HG03108 (cell line): ENCODE measurements around the gene GSTT2.

Source experiments
- ATAC-seq: cut with Tn5 transposase; IDR thresholded peaks from one replicate; pipeline ENCODE4 v1.9.1; 2021; ENCODE audit warnings: moderate library complexity; ENCODE audit not compliant: unreplicated experiment

The GSTT2 gene

GRCh38 chr22:24007253-24008021 lies 27.5 kb downstream of the GSTT2 start:
- no peak for ATAC-seq

GRCh38 chr22:24008022-24008283 lies 28.0 kb downstream of the GSTT2 start:
- ATAC-seq, result no peak

GRCh38 chr22:24008381-24009226 lies 28.7 kb downstream of the GSTT2 start:
- no peak for ATAC-seq

GRCh38 chr22:24009227-24010017 lies 29.5 kb downstream of the GSTT2 start:
- ATAC-seq, result no peak

DNA sequence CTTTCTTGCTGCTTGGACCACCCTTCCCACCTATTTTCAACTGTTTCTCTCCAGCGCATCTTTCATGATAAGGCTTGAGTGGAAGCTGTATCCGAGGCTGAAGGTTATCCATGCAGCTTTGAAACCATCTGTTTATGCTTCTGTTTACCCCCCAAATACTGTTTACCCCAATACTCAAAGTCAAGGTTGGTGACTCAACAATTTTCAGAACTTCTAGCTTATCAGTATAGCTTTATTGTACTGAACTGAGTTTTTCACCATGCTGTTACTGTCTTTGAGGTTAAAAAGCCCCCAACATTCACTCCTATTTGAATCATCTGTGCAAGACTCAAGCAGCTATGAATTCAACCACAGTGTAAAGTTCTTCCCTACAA lies 30.1 kb downstream of the GSTT2 start:
- no peak for ATAC-seq

DNA sequence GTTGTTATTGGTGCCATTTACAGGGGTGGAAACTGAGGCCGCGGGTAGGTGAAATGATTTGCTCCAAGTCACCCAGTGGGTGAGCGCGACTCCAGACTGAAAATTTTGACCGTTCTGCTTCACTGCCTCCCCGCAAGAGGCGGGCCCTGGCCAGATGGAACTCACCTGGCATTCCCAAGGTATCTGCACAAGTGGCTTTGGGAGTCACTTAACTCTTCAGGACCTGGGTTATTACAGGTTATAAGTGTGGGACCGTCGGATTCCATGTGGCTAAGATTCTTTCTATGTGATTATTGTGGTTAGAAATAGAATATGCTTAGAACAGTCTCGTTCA lies 31.8 kb downstream of the GSTT2 start:
- ATAC-seq, result peak; percentile 8

- no peak for ATAC-seq
Measured at GRCh38 chr22:24016156-24016555, 36.2 kb downstream of the GSTT2 start.

GRCh38 chr22:24021304-24021703 lies 41.4 kb downstream of the GSTT2 start:
- no peak for ATAC-seq

DNA sequence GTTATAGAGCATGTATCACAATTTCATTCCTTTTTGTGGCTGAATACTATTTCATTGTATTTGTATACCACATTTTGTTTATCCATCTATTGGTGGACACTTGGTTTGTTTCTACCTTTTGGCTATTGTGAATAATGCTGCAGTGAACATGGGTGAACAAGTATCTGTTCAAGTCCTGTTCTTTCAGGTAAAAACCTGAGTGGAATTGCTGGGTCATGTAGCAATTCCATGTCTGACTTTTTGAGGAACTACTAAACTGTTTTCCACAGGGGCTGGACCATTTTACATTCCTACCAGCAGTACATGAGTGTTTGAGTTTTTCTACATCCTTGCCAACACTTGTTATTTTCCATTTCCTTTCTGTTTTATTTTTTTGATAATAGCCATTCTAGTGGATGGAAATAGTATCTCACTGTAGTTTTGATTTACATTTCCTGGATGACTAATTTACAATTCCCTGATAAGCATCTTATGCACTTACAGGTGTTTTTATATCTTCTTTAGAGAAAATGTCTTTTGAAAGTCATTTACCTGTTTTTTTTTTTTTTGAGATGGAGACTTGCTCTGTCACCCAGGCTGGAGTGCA lies 43.4 kb downstream of the GSTT2 start:
- ATAC-seq, result no peak

- no peak for ATAC-seq
Measured at GRCh38 chr22:24024354-24024753, 44.4 kb downstream of the GSTT2 start.

DNA sequence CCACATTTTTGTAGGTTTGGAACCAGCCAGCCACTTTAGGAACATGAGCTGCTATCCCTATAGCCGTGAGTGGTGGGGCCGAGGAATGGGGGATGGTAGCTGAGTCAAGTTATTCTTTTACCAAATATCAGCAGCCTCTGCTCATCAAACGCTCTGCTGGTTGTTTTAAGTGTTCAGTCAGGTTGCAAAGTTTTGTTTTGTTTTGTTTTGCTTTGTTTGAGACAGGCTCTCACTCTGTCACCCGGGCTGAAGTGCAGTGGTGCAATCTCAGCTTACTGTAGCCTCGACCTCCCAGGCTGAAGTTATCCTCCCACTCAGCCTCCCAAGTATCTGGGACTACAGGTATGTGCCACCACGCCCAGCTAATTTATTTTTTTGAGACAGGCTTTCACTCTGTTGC lies 45.5 kb downstream of the GSTT2 start:
- ATAC-seq, result no peak

DNA sequence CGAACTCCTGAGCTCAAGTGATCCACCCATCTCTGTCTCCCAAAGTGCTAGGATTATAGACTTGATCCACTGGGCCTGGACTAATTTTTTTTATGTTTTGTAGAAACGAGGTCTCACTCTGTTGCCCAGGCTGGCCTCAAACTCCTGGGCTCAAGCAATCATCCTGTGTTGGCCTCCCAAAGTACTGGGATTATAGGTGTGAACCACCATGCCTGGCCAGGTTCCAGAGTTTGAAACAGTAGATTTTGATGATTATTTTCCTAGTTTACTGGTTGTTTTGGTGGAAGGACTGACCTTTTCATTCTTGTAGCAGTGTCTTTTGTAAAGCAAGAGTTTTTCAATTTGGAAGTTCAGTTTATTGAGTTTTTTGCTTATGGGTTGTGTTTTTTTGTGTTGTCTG lies 46.1 kb downstream of the GSTT2 start:
- ATAC-seq, result no peak

- ATAC-seq, result no peak
Measured at GRCh38 chr22:24026733-24027132, 46.8 kb downstream of the GSTT2 start.

- ATAC-seq, result no peak
Measured at GRCh38 chr22:24027389-24027975, 47.5 kb downstream of the GSTT2 start.

GRCh38 chr22:24027991-24028390 lies 48.1 kb downstream of the GSTT2 start:
- ATAC-seq, result no peak

DNA sequence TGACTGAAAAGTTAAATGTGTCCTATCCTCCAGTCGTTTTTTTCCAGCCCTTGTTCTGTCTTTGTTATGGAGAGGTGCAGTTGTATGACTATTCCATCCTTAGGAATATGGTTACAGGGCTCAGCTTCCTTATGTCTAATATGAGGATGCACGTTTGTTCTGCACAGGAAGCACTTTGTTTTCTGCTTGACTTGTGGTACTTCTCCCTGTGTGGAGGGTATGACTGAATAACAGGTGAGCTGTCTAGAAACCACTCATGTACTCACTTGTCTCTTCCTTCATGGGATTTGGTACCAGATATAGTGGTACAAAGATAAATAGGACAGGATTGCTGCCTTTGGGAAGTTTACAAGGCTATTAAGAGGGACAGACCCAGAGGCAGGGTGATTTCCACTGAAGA lies 48.6 kb downstream of the GSTT2 start:
- ATAC-seq, result no peak

GRCh38 chr22:24029304-24029703 lies 49.4 kb downstream of the GSTT2 start:
- ATAC-seq, result no peak

GRCh38 chr22:24030186-24030702 lies 50.3 kb downstream of the GSTT2 start:
- ATAC-seq, result no peak
